Dedifferentiated amniotic fluid mesenchymal stem cell (primary cell): Measurements from ENCODE around the gene RNPS1.
A peak's percentile ranks its signal among the peaks of the same experiment; 100 is the strongest.

ENCODE experiments used
- DNase-seq: peaks from one replicate; pipeline ENCODE4 v3.0.0-alpha.2; 2016; ENCODE audit errors: extremely low spot score

Gene RNPS1

GRCh38 chr16:2213817-2214718, 53.9 kb downstream of the RNPS1 start:
- DNase-seq = no peak

GRCh38 chr16:2212362-2213324, 55.3 kb downstream of the RNPS1 start:
- DNase-seq = no peak

GRCh38 chr16:2211923-2212347, 56.0 kb downstream of the RNPS1 start:
- DNase-seq = no peak

GRCh38 chr16:2210386-2211365, 57.2 kb downstream of the RNPS1 start, which contains the start of gene BRICD5:
TSS of gene BRICD5 (minus strand) at chr16:2210863. CDS start at chr16:2210833, 30 bp downstream.
- no peak for DNase-seq

GRCh38 chr16:2210009-2210332, 58.0 kb downstream of the RNPS1 start:
- no peak for DNase-seq

GRCh38 chr16:2209258-2210008, 58.5 kb downstream of the RNPS1 start:
- DNase-seq = no peak

GRCh38 chr16:2208772-2209171, 59.2 kb downstream of the RNPS1 start:
- no peak for DNase-seq

- DNase-seq = no peak
Measured at GRCh38 chr16:2208308-2208707, 59.6 kb downstream of the RNPS1 start.

- DNase-seq = no peak
Measured at GRCh38 chr16:2207872-2208271, 60.1 kb downstream of the RNPS1 start.

- no peak for DNase-seq
Measured at GRCh38 chr16:2206780-2207433, 61.0 kb downstream of the RNPS1 start.

- DNase-seq = no peak
Measured at GRCh38 chr16:2206420-2206779, 61.5 kb downstream of the RNPS1 start.

- no peak for DNase-seq
Measured at GRCh38 chr16:2205967-2206313, 62.0 kb downstream of the RNPS1 start.

- peak; percentile 79 for DNase-seq
Measured at GRCh38 chr16:2205104-2205966, 62.6 kb downstream of the RNPS1 start, which contains the start of gene MLST8. TSS of gene MLST8 (plus strand) at chr16:2205454. CDS start at chr16:2206086, 632 bp downstream.

- no peak for DNase-seq
Measured at GRCh38 chr16:2204416-2205103, 63.4 kb downstream of the RNPS1 start.
